ENCODE data around the gene MAPK9.

- TF ChIP-seq THAP7 (CRISPR knock-in tag; IDR thresholded peaks at IDR 0.05) (no peak), GABPA (tag; conservative IDR thresholded peaks at IDR 0.05; ENCODE audit: low read depth) (no peak), YBX1 (IDR thresholded peaks at IDR 0.05) (no peak), CTCF (IDR thresholded peaks at IDR 0.05 in 2 of 3, conservative IDR thresholded peaks at IDR 0.05 in 1 of 3; ENCODE audit: insufficient read depth in 2 of 3, low read depth in 1 of 3, low read length in 3 of 3) (no peak)
Observed at GRCh38 chr5:180324601-180324950, 32.7 kb upstream of the MAPK9 start.

Data from K562 (cell line).